OCI-LY3 (cell line): ENCODE data around the gene NIPAL1.

Experiments
- H2AFZ ChIP-seq: fragments of 200-600, 300-600 bp; shearing (Covaris generic); 2 replicates; pipeline ENCODE4 v1.6.0; 2014; ENCODE audit warnings: antibody characterized with exemption, low read depth, low read length
- H3K27ac ChIP-seq: fragments of 200-600, 300-600 bp; sonication (generic); 2 replicates; pipeline ENCODE4 v1.5.1; 2014; ENCODE audit warnings: mild to moderate bottlenecking, low read length, moderate library complexity, mixed read lengths
- H3K27me3 ChIP-seq: fragments of 200-600, 300-600 bp; sonication (generic); 2 replicates; pipeline ENCODE4 v1.6.1; 2014; ENCODE audit warnings: low read depth, low read length, mixed read lengths
- H3K36me3 ChIP-seq: fragments of 200-600, 300-600 bp; sonication (generic); replicated peaks from 2 replicates; pipeline ENCODE3; 2014; ENCODE audit warnings: low read depth, low read length, mixed read lengths
- H3K4me1 ChIP-seq: fragments of 300-600, 200-600 bp; sonication (generic); 2 replicates; pipeline ENCODE4 v1.6.1; 2014; ENCODE audit warnings: low read length, mixed read lengths
- H3K4me2 ChIP-seq: fragments of 200-600, 300-600 bp; sonication (generic); 2 replicates; pipeline ENCODE4 v1.6.1; 2014; ENCODE audit warnings: low read length, mixed read lengths
- H3K4me3 ChIP-seq: fragments of 300-600, 200-600 bp; sonication (generic); 2 replicates; pipeline ENCODE4 v1.5.1; 2014; ENCODE audit warnings: antibody characterized with exemption, mild to moderate bottlenecking, low read length, moderate library complexity
- H3K79me2 ChIP-seq: fragments of 300-600, 200-600 bp; shearing (Covaris generic); 2 replicates; pipeline ENCODE4 v1.6.1; 2014; ENCODE audit warnings: mild to moderate bottlenecking, low read length, mixed read lengths
- H3K9ac ChIP-seq: fragments of 300-600, 200-600 bp; shearing (Covaris generic); 2 replicates; pipeline ENCODE4 v1.6.0; 2014; ENCODE audit warnings: mild to moderate bottlenecking, low read length, moderate library complexity
- H3K9me3 ChIP-seq: fragments of 200-600, 300-600 bp; shearing (Covaris generic); 2 replicates; pipeline ENCODE4 v1.6.1; 2014; ENCODE audit warnings: low read length, mixed read lengths; ENCODE audit not compliant: insufficient read depth
- H4K20me1 ChIP-seq: fragments of 200-600, 300-600 bp; sonication (generic); 2 replicates; pipeline ENCODE4 v1.6.1; 2016; ENCODE audit warnings: low read length, mixed read lengths; ENCODE audit not compliant: insufficient read depth
- CTCF ChIP-seq: fragments of 200-600, 300-600 bp; sonication (generic); IDR thresholded peaks from 2 replicates; pipeline ENCODE4 v1.5.1; 2014; ENCODE audit warnings: antibody characterized with exemption, low read length, low read depth
- EZH2phosphoT487 ChIP-seq: fragments of 200-600 bp; shearing (Covaris generic); IDR thresholded peaks from 2 replicates; pipeline ENCODE4 v1.6.1; 2018; ENCODE audit warnings: antibody characterized with exemption, mixed run types, low read depth

NIPAL1 gene

GRCh38 chr4:48011722-48012121 is 4.8 kb upstream of the NIPAL1 start:
- Histone ChIP-seq H3K79me2 (no peaks in the 10 kb centered on the region), H3K4me2 (no peak overlapping the region)
- no peak for TF ChIP-seq CTCF
- TF ChIP-seq EZH2phosphoT487 = no peak

DNA sequence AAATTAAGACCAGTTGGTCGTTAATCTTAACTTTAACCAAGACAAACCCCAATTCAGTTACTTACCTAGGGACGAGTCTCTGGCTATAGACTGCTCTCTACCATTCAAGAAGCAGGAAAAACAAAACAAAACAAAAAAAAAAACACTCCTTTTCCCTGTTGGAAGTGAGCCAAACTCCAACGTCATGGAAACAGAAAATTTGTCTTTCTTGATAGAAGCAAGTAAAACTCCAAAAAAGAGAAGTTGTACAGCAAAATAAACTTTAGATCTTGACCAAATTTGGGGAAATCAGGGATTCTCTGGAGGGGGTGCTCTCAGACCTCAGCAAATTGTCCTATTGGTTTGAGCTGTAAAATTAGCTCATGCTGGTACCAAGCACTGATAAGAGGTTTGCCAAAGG is 3.7 kb upstream of the NIPAL1 start:
- no peak overlapping the region for H3K27ac ChIP-seq
- H3K36me3 ChIP-seq = peaks cover 32% of the 10 kb centered on the region
- 0 out of 2 replicates have a peak, but pooled peaks cover 4% of the 10 kb centered on the region for H3K79me2 ChIP-seq
- 0 out of 2 replicates have a peak, but pooled peaks cover 4% of the 10 kb centered on the region for H3K9me3 ChIP-seq
- H3K4me1 ChIP-seq = peaks cover 15% of the 10 kb centered on the region
- H2AFZ ChIP-seq = no peak overlapping the region
- no peak overlapping the region for H3K4me3 ChIP-seq
- H3K9ac ChIP-seq = no peak overlapping the region
- H3K4me2 ChIP-seq = no peak overlapping the region
- TF ChIP-seq CTCF = no peak
- TF ChIP-seq EZH2phosphoT487 = no peak
- no peaks in the 10 kb centered on the region for H4K20me1 ChIP-seq
- H3K27me3 ChIP-seq = no peaks in the 10 kb centered on the region

More at GRCh38 chr4:48011722-48012121, 4.8 kb upstream of the NIPAL1 start:
- H3K36me3 ChIP-seq = peaks cover 36% of the 10 kb centered on the region
- H3K9ac ChIP-seq = no peak overlapping the region
- H2AFZ ChIP-seq = no peak overlapping the region
- H3K4me1 ChIP-seq = peaks cover 9% of the 10 kb centered on the region
- H3K9me3 ChIP-seq = 0 out of 2 replicates have a peak, but pooled peaks cover 4% of the 10 kb centered on the region
- H3K27ac ChIP-seq = no peak overlapping the region
- no peaks in the 10 kb centered on the region for H4K20me1 ChIP-seq
- H3K4me3 ChIP-seq = no peak overlapping the region
- H3K27me3 ChIP-seq = no peaks in the 10 kb centered on the region

DNA sequence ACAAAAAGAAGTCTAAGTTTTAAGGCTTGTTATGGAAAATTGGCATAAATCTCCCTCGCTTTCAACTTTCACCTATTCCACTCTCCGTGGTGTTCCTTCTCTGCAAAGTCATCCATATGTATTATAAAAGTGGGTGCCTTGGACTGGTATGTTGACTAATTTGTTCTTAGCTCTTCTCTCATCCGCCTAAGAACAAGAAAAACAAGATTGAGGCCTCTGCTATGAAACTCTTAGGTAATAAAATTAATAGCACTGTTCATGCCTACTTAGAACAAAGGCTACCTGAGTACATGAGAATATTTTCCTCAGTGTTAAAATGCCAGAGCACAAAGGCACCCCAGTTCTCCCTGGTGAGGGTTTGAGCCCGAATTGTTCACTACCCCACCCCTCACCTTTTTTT is 1.4 kb upstream of the NIPAL1 start:
- no peak overlapping the region for H3K4me3 ChIP-seq

GRCh38 chr4:48015678-48016077 is 894 bp upstream of the NIPAL1 start:
- H3K4me2 ChIP-seq = peak overlapping the region; percentile 83
- no peak for TF ChIP-seq EZH2phosphoT487
- TF ChIP-seq CTCF = no peak
- H3K9me3 ChIP-seq = 0 out of 2 replicates have a peak, but pooled peaks cover 4% of the 10 kb centered on the region
- H3K4me1 ChIP-seq = peaks cover 15% of the 10 kb centered on the region
- peak overlapping the region; percentile 72 for H3K9ac ChIP-seq
- no peaks in the 10 kb centered on the region for H4K20me1 ChIP-seq
- H3K4me3 ChIP-seq = peak overlapping the region; percentile 87
- peak overlapping the region; percentile 93; the same call in 1 of the 2 replicates for H2AFZ ChIP-seq
- no peak overlapping the region for H3K27ac ChIP-seq
- no peaks in the 10 kb centered on the region for H3K27me3 ChIP-seq
- peaks cover 22% of the 10 kb centered on the region for H3K36me3 ChIP-seq
- 0 out of 2 replicates have a peak, but pooled peaks cover 4% of the 10 kb centered on the region for H3K79me2 ChIP-seq

More for the DNA sequence above, 1.4 kb upstream of the NIPAL1 start:
- H3K9ac ChIP-seq = no peak overlapping the region
- H4K20me1 ChIP-seq = no peaks in the 10 kb centered on the region
- peaks cover 15% of the 10 kb centered on the region for H3K4me1 ChIP-seq
- no peak overlapping the region for H2AFZ ChIP-seq
- no peak for TF ChIP-seq EZH2phosphoT487
- no peak for TF ChIP-seq CTCF
- no peaks in the 10 kb centered on the region for H3K27me3 ChIP-seq
- peaks cover 22% of the 10 kb centered on the region for H3K36me3 ChIP-seq
- H3K27ac ChIP-seq = no peak overlapping the region
- 0 out of 2 replicates have a peak, but pooled peaks cover 4% of the 10 kb centered on the region for H3K9me3 ChIP-seq
- peak overlapping the region; percentile 83; the same call in 1 of the 2 replicates for H3K4me2 ChIP-seq
- H3K79me2 ChIP-seq = 0 out of 2 replicates have a peak, but pooled peaks cover 4% of the 10 kb centered on the region
